OCI-LY3 (cell line): ENCODE data around the gene TRIM27.
"Not testable (repeated sequence)": the region's sequence is repeated elsewhere in the genome, so short reads cannot be mapped to it uniquely, and the experiment has no call there.

Experiments used
- H2AFZ ChIP-seq: fragments of 200-600, 300-600 bp; shearing (Covaris generic); 2 replicates; pipeline ENCODE4 v1.6.0; 2014; ENCODE audit warnings: antibody characterized with exemption, low read depth, low read length
- H3K27ac ChIP-seq: fragments of 200-600, 300-600 bp; sonication (generic); 2 replicates; pipeline ENCODE4 v1.5.1; 2014; ENCODE audit warnings: mild to moderate bottlenecking, low read length, moderate library complexity, mixed read lengths
- H3K27me3 ChIP-seq: fragments of 200-600, 300-600 bp; sonication (generic); 2 replicates; pipeline ENCODE4 v1.6.1; 2014; ENCODE audit warnings: low read depth, low read length, mixed read lengths
- H3K36me3 ChIP-seq: fragments of 200-600, 300-600 bp; sonication (generic); replicated peaks from 2 replicates; pipeline ENCODE3; 2014; ENCODE audit warnings: low read depth, low read length, mixed read lengths
- H3K4me1 ChIP-seq: fragments of 300-600, 200-600 bp; sonication (generic); 2 replicates; pipeline ENCODE4 v1.6.1; 2014; ENCODE audit warnings: low read length, mixed read lengths
- H3K4me2 ChIP-seq: fragments of 200-600, 300-600 bp; sonication (generic); 2 replicates; pipeline ENCODE4 v1.6.1; 2014; ENCODE audit warnings: low read length, mixed read lengths
- H3K4me3 ChIP-seq: fragments of 300-600, 200-600 bp; sonication (generic); 2 replicates; pipeline ENCODE4 v1.5.1; 2014; ENCODE audit warnings: antibody characterized with exemption, mild to moderate bottlenecking, low read length, moderate library complexity
- H3K79me2 ChIP-seq: fragments of 300-600, 200-600 bp; shearing (Covaris generic); 2 replicates; pipeline ENCODE4 v1.6.1; 2014; ENCODE audit warnings: mild to moderate bottlenecking, low read length, mixed read lengths
- H3K9ac ChIP-seq: fragments of 300-600, 200-600 bp; shearing (Covaris generic); 2 replicates; pipeline ENCODE4 v1.6.0; 2014; ENCODE audit warnings: mild to moderate bottlenecking, low read length, moderate library complexity
- H3K9me3 ChIP-seq: fragments of 200-600, 300-600 bp; shearing (Covaris generic); 2 replicates; pipeline ENCODE4 v1.6.1; 2014; ENCODE audit warnings: low read length, mixed read lengths; ENCODE audit not compliant: insufficient read depth
- H4K20me1 ChIP-seq: fragments of 200-600, 300-600 bp; sonication (generic); 2 replicates; pipeline ENCODE4 v1.6.1; 2016; ENCODE audit warnings: low read length, mixed read lengths; ENCODE audit not compliant: insufficient read depth
- CTCF ChIP-seq: fragments of 200-600, 300-600 bp; sonication (generic); IDR thresholded peaks from 2 replicates; pipeline ENCODE4 v1.5.1; 2014; ENCODE audit warnings: antibody characterized with exemption, low read length, low read depth
- EZH2phosphoT487 ChIP-seq: fragments of 200-600 bp; shearing (Covaris generic); IDR thresholded peaks from 2 replicates; pipeline ENCODE4 v1.6.1; 2018; ENCODE audit warnings: antibody characterized with exemption, mixed run types, low read depth

The TRIM27 gene

GRCh38 chr6:28871335-28872156 is 52.2 kb downstream of the TRIM27 start:
- Histone ChIP-seq H3K4me1 (peaks cover 7% of the 10 kb centered on the region), H3K79me2 (no peaks in the 10 kb centered on the region), H3K27ac (no peak overlapping the region), H3K27me3 (no peaks in the 10 kb centered on the region), H3K4me3 (no peak overlapping the region), H3K36me3 (no peaks in the 10 kb centered on the region), H3K9me3 (no peaks in the 10 kb centered on the region), H4K20me1 (no peaks in the 10 kb centered on the region), H3K9ac (no peak overlapping the region), H3K4me2 (no peak overlapping the region), H2AFZ (no peak overlapping the region)
- TF ChIP-seq CTCF: no peak
- no peak for TF ChIP-seq EZH2phosphoT487

- no peaks in the 10 kb centered on the region for H4K20me1 ChIP-seq
- no peaks in the 10 kb centered on the region for H3K36me3 ChIP-seq
- H3K27me3 ChIP-seq: no peaks in the 10 kb centered on the region
- peaks cover 10% of the 10 kb centered on the region; the same call in 1 of the 2 replicates for H3K9me3 ChIP-seq
- no peak overlapping the region for H3K4me3 ChIP-seq
- no peak overlapping the region for H3K27ac ChIP-seq
- no peak overlapping the region for H3K9ac ChIP-seq
- H3K4me1 ChIP-seq: peaks cover 8% of the 10 kb centered on the region
- no peaks in the 10 kb centered on the region for H3K79me2 ChIP-seq
- H2AFZ ChIP-seq: no peak overlapping the region
- TF ChIP-seq EZH2phosphoT487 (no peak), CTCF (no peak)
- no peak overlapping the region for H3K4me2 ChIP-seq
These were observed 54.9 kb downstream of the TRIM27 start for GRCh38 chr6:28868873-28869272.

- peaks cover 15% of the 10 kb centered on the region for H3K4me1 ChIP-seq
- H2AFZ ChIP-seq: peak overlapping the region; percentile 26
- H3K9me3 ChIP-seq: peaks cover 13% of the 10 kb centered on the region; the same call in 1 of the 2 replicates
- no peak for TF ChIP-seq CTCF
- no peak for TF ChIP-seq EZH2phosphoT487
- H3K79me2 ChIP-seq: no peaks in the 10 kb centered on the region
- H3K9ac ChIP-seq: peak overlapping the region; percentile 66
- peak overlapping the region; percentile 87 for H3K27ac ChIP-seq
- H4K20me1 ChIP-seq: no peaks in the 10 kb centered on the region
- peak overlapping the region; percentile 80 for H3K4me3 ChIP-seq
- no peaks in the 10 kb centered on the region for H3K36me3 ChIP-seq
- H3K27me3 ChIP-seq: no peaks in the 10 kb centered on the region
- H3K4me2 ChIP-seq: peak overlapping the region; percentile 64
These were observed 56.7 kb downstream of the TRIM27 start for GRCh38 chr6:28867086-28867409.

GRCh38 chr6:28866205-28867085 is 57.3 kb downstream of the TRIM27 start:
- H3K4me2 ChIP-seq: peak overlapping the region; percentile 64
- peak overlapping the region; percentile 87 for H3K27ac ChIP-seq
- H3K79me2 ChIP-seq, H4K20me1 ChIP-seq, H3K36me3 ChIP-seq, H3K27me3 ChIP-seq: not testable (repeated sequence)
- peak overlapping the region; percentile 80 for H3K4me3 ChIP-seq
- peaks cover 13% of the 10 kb centered on the region; the same call in 1 of the 2 replicates for H3K9me3 ChIP-seq
- peaks cover 15% of the 10 kb centered on the region for H3K4me1 ChIP-seq
- H3K9ac ChIP-seq: peak overlapping the region; percentile 66
- peak overlapping the region; percentile 26 for H2AFZ ChIP-seq
